ENCODE measurements around the gene RSPO1.

DNA sequence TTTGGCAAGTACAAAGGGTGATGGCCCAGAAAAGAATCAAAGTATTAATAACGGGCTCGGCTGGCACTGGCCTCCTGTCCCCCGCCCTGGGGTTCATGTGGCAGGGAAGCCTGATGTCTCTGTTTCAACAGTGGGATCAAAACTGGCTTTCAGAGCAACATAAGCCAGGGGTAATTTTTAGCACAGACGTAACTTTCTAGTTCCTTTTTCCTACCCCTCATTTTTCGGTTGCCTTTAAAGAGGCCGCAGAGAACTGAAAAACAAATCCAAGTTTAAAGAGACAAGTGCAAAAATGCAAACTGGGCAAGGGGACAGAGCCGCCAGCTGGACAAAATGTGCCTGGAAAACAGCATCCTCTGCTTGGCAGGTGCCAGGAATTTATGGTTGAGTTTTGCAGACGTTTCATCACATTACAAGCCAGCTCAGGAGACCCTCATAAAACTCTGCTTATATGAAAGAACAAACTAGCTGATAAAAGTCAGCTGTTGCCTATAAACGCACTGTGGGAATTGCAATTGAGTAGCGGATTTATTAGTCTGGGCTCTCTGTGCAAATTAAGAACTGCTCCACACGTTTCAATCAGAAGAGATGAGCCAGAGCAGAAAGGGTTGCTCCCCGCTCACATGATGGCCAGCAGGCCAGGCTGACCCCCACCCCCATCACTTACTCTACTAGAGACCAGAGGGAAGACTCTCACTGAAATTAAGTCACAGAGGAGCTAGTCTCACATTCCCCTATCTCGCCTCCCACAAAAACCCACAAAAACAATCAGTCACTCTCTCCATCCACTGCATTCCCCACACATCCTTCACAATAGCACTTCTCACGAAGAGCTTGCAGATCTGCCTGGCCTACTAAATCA, 41.8 kb upstream of the RSPO1 start:
- TF ChIP-seq CEBPB (IDR thresholded peaks at IDR 0.05), result no peak
- TF ChIP-seq, protein P1, sequence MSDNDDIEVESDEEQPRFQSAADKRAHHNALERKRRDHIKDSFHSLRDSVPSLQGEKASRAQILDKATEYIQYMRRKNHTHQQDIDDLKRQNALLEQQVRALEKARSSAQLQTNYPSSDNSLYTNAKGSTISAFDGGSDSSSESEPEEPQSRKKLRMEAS (IDR thresholded peaks at IDR 0.05), result no peak
- no peak for TF ChIP-seq EP300 (IDR thresholded peaks at IDR 0.05; ENCODE audit: borderline replicate concordance)

Data from Ishikawa (cell line).